ENCODE measurements around the gene ADRA2A. TPM values are rescaled to one million over a fixed set of nuclear protein-coding genes. Genes with fewer than 3 reads are reported as not detected.
A peak's percentile ranks its signal among the peaks of the same experiment; 100 is the strongest.

Gene ADRA2A
- total RNA-seq, 1 experiment from 2014 or later = not detected

DNA sequence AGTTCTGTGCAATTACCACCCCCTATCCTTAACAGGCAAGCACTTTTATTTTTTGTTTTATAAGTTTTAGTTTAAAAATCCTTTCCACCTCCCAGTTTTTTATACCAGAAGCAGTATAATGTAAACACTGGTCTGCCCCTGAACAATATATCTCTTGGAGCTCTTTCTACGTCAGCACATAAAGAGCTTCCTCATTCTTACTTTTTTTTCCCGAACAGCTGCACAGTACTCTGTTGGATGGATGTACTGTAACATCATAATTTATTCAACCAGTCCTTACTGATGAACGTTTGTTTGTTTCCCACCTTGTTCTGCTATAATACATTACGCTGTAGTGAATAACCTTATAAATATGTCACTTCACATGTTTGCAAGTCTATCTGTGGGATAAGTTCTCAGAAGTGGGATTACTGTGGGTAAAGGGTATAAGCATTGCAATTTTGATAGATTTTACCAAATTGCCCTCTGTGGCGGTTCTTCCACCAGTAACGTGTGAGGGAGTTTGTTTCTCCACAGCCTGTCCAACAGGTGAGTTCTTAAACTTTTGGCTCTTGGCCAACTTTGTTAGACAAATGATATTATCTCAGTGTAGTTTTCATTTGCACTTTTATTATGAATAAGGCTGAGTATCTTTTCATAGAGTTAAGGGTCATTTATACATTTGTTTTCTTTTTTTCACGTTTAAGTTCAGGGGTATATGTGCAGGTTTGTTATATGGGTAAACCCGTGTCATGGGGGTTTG lies 32.8 kb downstream of the ADRA2A start:
- DNase-seq (ENCODE audit: low spot score) = no peak

GRCh38 chr10:111110771-111111170 lies 33.9 kb downstream of the ADRA2A start:
- DNase-seq (ENCODE audit: low spot score) = no peak

GRCh38 chr10:111112333-111112732 lies 35.5 kb downstream of the ADRA2A start:
- no peak for DNase-seq (ENCODE audit: low spot score)

DNA sequence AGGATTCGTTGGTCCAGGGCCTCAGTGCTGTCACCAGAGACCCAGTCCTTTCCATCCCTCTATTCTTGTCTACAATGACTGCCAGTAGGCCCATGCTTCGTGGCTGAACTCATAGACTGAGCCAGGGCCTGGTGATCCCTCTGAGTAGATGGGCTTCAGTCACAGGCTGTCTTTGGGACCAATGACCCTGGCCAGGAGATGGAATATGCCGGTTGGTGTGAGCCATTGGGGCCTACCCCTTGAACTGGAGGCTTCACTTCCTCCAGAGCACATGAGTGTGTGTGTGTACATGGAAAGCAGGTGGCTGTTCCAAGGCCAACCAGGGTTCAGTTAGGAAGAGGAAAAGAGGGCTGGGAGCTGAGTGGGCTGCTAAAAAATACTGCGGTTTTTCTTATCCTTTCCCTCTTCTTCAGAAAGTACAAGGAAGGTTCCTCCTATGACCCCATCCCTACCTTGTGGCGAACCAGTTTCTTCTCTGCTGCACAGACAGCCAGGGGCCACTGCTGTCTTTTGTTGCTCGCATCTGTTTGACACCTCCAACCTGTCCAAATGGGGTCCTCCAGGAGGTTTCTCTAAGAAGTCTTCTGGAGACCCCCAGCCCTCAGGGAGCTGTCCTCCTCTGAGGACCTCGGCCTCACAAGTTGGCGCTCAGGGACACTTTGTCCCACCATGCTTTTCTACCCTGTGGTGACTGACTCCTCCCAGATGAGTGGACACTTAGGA lies 36.6 kb downstream of the ADRA2A start:
- no peak for DNase-seq (ENCODE audit: low spot score)

- DNase-seq (ENCODE audit: low spot score) = peak; percentile 55
Measured at GRCh38 chr10:111113961-111114757, 37.3 kb downstream of the ADRA2A start.

DNA sequence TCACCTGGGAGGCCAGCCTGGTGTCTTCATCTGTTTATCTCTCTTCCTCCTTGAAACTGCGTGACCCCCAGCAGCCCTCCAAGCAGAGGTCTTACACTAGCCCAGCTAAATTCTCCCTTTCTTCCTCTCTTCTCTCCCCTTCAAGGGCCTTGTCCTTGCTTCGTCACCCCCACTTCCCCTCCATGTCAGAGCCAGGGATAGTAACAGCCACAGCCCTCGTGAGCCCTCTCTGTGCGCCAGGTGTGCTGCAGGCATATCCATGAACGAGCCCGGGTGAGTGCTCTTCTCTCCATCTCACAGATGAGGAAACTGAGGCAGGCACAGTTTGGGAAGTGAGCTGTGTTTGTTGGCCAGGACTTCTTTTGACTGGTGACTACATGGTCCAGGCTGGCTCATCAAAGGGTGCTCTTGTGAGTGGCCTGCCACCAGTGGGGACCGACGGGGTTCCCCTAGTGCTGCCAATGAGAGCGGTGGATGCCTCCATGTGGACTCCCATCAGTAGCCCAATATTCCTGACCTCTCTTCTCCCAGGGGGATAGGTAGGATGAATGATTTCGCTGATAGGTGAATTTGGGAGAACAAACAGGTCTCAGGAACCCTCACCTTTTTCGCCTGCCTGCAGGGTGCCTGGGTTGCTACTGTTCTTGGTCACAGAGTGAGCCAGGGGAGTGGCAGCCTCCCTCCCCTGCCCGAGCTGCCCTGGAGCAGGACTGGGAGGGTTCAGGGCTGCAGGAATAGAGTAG lies 38.1 kb downstream of the ADRA2A start:
- no peak for DNase-seq (ENCODE audit: low spot score)

- DNase-seq (ENCODE audit: low spot score) = no peak
Measured at GRCh38 chr10:111116211-111116610, 39.4 kb downstream of the ADRA2A start.

DNA sequence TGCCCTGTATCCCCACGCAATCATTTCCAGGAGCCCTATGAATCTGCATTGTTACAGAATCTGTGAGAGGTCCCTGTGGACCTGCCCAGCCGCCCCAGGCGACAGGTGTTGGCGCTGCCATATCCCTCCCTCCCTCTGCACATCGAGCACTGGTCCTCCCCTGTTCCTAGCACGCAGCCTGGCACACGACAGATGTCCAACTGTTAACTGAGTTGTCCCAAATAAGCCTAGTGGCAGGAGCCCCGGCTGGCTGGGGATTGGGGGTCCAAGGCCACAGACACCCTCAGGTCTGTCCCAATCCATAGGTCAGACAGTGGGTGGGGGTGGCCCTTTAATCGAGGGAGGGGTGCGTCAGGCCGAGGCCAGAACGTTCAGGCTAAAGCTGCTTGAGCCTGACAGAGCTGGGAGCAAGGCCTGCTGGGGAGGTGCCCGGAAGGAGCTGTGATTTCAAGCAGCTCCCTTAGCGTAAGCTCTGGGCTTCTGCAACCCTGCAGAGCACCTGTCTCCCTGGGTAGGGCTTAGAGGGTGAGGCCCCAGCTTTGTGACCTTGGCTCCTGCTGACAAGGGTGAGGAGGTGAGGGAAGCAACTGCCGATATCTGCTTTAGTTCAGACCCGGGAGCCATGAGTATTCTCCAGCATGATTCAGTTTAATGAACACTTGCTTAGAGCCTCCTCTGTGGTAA lies 40.1 kb downstream of the ADRA2A start:
- no peak for DNase-seq (ENCODE audit: low spot score)

DNA sequence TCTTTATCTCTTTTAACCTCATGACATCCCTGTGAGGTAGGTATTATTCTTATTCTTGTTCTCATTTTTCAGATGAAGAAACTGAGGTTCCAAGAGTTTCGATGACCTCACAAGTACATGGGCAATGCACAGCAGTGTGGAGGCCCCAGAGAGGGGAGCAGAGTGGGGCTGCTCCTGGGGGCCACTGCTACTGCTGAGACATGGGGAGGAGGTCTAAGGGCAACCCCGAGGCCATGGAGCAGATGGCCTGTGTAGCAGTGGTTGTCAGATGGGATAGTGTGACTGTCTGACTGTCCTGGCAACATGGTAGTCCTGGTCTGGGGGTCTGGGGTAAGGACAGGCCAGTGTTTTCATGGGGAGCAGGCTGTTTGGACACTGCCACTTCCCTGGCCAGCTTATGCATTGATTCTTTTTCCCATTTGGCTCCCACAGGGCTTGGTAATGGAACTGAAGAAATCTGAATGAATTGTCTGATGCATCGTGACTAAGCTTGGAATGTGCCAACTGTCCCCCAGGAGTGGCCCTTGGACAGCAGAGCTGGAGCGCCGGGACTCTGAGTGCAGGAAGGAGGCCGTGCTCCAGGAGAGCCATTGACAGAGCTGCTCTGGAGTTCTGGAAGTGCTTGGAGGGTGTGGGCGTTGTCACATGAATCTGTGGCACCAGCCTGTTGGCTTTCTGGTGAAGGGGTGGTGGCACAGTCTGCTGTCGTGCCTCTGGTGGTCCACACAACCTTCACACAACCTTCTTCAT lies 40.9 kb downstream of the ADRA2A start:
- DNase-seq (ENCODE audit: low spot score) = no peak

DNA sequence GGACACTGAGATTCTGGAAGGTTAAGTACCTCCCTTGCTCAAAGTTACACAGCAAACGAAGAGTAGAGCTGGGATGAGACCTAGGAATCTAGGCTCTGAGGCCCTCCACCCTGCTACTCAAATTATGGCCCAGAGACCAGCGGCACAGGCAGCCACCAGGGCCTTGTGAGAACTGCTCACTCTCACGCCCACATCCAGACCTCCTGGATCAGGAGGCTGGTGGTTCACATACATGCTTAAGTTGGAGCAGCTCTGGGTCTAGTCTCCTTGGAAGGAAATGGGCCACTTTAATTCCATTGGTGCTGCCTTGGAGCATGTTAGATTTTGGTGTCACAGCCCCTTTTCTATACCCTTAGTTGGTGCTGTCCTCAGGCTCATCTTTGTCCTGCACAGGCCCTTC lies 41.9 kb downstream of the ADRA2A start:
- DNase-seq (ENCODE audit: low spot score) = no peak

DNA sequence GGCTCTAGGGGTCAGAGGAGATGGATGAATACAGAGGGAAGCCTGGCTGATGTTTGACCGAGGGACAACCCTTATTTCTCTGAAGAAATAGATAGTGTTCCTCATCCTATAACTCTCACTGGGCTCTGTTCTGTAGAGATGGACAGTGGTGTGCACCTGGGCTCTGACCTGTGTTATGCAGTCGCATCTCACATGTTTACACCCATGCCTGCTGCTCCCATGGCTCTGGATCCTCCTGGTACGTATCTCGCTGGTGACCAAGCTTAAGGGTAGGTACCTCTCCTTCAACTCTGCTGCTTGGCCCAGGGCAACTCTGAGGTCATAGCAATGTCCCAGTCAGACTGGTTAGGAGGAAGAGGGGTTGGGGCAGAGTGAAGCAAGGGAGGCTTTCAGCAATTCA lies 42.8 kb downstream of the ADRA2A start:
- no peak for DNase-seq (ENCODE audit: low spot score)

GRCh38 chr10:111122127-111122526 lies 45.3 kb downstream of the ADRA2A start:
- no peak for DNase-seq (ENCODE audit: low spot score)

DNA sequence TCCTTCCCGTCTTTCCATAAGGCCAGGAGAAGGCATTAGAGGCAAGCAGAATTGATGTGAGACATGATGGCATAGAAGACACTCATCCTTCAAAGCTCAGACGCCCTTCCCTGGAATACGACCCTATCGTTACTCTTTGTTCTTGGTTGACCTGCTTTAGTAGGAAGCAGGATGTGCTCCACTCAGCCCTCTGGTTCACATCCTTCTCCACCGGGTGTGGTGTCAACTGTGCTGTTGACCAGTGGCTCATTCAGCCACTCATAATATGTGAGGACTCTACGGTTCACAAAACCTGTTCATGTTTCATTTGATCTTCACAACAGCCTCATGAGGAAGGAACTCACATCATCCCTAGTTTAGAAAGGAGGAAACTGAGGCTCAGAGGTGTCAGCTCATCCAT lies 47.1 kb downstream of the ADRA2A start:
- DNase-seq (ENCODE audit: low spot score) = no peak

DNA sequence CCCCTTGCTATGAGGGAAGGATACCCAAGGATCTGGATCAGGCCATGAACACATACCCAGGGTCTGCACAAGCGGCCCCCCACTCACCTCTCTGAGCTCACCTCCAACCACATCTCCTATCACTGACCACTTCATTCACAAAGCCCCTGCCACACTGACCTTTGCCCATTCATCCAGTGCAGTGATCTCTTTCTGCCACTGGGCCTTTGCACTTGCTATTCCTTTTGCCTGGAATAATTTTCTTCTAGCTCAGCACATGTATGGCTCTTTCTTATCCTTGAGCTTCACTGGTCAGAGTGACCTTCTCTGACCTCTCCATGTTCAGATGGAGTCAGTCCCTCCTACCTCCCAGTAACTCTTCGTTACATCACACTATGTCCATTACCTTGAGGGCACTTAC lies 48.3 kb downstream of the ADRA2A start:
- no peak for DNase-seq (ENCODE audit: low spot score)

GRCh38 chr10:111126077-111126476 lies 49.2 kb downstream of the ADRA2A start:
- DNase-seq (ENCODE audit: low spot score) = no peak

DNA sequence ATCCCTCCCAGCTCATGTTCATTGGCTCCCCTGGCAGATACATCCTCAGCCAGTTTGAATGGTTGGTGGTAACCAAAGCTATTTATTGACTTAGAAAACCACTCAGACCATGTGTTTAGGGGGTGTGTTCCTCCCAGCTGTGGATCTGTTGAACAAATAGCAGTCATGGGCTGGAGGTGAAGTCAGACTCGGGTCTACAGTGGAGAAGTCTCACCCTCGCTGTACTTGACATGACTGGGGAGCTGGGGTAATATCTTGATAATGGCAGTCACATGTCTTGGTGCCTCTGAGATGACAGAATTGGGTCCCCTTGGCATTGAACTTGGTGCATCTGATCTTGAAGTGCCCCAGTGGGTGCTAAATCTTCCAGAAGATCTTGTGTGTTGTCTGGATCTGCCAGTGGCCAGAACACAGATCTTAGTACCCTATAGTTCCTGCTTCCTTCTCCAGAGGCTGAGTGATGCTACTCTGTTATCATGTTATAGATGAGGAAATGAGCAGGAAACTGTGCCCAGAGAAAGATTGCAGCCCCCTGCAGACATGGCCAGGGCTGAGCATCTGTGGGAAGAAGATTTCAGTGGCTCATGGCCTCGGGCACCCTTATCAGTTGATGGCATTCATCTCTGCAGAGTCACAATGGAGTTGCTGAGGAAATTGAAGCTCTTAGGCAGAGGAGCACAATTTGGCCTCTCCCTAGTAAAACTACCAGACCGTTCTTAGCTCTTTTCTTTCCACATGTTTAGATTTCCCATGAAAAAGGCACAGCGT lies 50.4 kb downstream of the ADRA2A start:
- no peak for DNase-seq (ENCODE audit: low spot score)

DNA sequence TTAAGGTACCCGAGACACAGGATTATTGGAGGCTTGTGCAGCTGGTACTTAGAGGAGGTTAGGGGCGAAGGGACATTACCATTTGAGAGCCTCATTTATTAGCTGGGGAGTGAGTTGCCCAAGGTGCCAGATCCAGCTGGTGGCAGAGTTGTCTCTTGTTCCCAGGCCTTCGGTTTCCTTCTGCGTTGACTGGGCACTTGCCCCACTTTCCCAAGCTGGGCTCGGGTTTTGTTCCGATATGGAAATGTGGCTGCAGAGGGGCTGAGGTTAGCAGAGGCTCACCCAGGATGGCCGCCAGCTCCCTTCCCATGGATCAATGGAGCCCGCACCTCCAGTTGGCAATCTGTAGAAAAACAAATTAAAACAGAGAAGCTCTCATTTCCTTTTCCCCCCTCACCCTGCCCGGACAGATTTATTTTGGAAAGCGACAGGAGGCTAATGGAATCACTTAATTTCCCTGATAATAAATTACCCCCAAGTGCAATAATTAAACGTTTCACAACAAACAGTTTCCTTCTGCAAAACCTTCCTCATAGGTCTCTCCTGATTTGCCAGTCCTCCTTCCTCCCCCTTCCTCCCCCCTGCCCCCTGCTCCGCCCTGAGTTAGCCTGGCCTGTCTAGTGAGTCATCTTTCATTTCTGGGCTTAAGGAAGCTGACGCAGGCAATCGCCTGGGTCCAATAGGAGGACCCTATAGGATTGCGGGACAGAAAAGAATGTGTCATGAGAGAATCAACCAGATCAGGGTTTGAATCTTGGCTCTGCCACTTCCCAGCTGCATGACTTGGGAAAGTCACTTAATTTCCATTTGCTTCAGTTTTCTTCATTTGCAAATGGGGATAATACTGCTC lies 51.7 kb downstream of the ADRA2A start:
- peak; percentile 92 for DNase-seq (ENCODE audit: low spot score)

DNA sequence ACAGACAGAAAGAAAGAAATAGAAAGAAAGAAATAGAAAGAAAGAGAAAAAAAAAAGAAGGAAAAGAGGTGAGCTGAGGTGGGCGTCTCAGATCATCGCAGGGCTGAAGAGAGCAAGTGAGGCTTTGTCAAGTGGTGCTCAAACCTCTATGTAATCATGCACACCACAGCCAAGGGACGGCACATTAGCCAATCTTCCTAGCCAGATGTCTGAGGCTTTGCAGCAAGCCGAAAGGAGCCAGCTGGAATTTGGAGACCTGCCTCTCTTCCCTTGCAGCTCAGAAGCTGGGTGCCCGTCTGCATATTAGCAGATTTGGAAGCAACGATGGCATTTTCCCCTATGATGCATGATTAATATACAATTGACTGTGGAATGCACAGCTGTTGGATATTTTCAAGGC lies 52.5 kb downstream of the ADRA2A start:
- DNase-seq (ENCODE audit: low spot score) = no peak

- DNase-seq (ENCODE audit: low spot score) = no peak
Measured at GRCh38 chr10:111130471-111130870, 53.6 kb downstream of the ADRA2A start.

Data from H4 (cell line).